ENCODE measurements around the gene CDH15. TPM values are rescaled to one million over a fixed set of nuclear protein-coding genes. Genes with fewer than 3 reads are reported as not detected.
A peak's percentile ranks its signal among the peaks of the same experiment; 100 is the strongest.

CDH15 gene
- 0.04 and 0.07 TPM in 2 replicates for total RNA-seq

- DNase-seq (ENCODE audit: low read depth, low spot score): peak; percentile 60
Measured at GRCh38 chr16:89171216-89172170, at the start of gene CDH15. Gene CDH15 (plus strand): TSS chr16:89171748. CDS start chr16:89171832, 84 bp downstream.

DNA sequence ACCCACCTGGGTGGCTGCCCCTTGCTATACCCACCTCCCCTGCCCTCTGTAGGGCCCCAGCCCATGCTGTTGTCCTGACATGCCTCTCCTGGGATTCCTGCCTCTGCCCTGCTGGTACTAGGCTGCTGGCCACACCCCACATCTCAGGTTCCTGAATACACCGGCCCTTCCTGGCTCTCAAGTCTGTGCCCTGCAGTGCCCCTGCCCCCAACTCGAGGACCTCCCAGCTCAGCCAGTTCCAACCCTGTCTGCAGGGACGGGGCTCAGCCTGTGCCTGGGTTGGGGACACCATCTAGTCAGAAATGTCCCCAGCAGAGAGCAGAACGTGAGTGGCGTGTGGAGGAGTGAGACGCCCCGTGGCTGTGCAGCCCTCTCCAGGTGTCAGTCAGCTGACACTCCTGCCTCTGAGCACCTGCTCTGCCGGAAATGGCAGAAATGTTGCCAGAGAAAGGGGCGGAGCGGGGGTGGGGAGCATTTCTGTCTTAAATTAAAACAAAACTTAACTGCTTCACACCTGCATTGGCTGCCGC lies 49.2 kb upstream of the CDH15 start:
- DNase-seq (ENCODE audit: low read depth, low spot score): no peak

- no peak for DNase-seq (ENCODE audit: low read depth, low spot score)
Measured at GRCh38 chr16:89123001-89123830, 48.3 kb upstream of the CDH15 start.

DNA sequence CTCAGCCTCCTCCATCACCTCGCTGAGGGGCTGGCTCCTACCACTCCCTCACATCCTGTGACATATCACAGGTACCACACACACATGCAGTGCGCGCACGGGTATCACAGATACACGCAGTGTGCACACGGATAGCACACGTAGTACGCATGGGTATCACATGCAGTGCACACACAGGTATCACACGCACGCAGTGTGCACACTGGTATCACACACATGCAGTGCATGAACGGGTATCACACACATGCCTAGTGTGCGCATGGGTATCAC lies 47.8 kb upstream of the CDH15 start:
- DNase-seq (ENCODE audit: low read depth, low spot score): no peak

- no peak for DNase-seq (ENCODE audit: low read depth, low spot score)
Measured at GRCh38 chr16:89129378-89129777, 42.2 kb upstream of the CDH15 start.

GRCh38 chr16:89130448-89130847 lies 41.1 kb upstream of the CDH15 start:
- DNase-seq (ENCODE audit: low read depth, low spot score): no peak

- DNase-seq (ENCODE audit: low read depth, low spot score): no peak
Measured at GRCh38 chr16:89131783-89132182, 39.8 kb upstream of the CDH15 start.

- no peak for DNase-seq (ENCODE audit: low read depth, low spot score)
Measured at GRCh38 chr16:89132194-89133005, 39.1 kb upstream of the CDH15 start.

- no peak for DNase-seq (ENCODE audit: low read depth, low spot score)
Measured at GRCh38 chr16:89133457-89134127, 38.0 kb upstream of the CDH15 start.

- no peak for DNase-seq (ENCODE audit: low read depth, low spot score)
Measured at GRCh38 chr16:89134269-89134668, 37.3 kb upstream of the CDH15 start.

- no peak for DNase-seq (ENCODE audit: low read depth, low spot score)
Measured at GRCh38 chr16:89135166-89135565, 36.4 kb upstream of the CDH15 start.

- no peak for DNase-seq (ENCODE audit: low read depth, low spot score)
Measured at GRCh38 chr16:89135971-89136765, 35.4 kb upstream of the CDH15 start.

- no peak for DNase-seq (ENCODE audit: low read depth, low spot score)
Measured at GRCh38 chr16:89136931-89137330, 34.6 kb upstream of the CDH15 start.

DNA sequence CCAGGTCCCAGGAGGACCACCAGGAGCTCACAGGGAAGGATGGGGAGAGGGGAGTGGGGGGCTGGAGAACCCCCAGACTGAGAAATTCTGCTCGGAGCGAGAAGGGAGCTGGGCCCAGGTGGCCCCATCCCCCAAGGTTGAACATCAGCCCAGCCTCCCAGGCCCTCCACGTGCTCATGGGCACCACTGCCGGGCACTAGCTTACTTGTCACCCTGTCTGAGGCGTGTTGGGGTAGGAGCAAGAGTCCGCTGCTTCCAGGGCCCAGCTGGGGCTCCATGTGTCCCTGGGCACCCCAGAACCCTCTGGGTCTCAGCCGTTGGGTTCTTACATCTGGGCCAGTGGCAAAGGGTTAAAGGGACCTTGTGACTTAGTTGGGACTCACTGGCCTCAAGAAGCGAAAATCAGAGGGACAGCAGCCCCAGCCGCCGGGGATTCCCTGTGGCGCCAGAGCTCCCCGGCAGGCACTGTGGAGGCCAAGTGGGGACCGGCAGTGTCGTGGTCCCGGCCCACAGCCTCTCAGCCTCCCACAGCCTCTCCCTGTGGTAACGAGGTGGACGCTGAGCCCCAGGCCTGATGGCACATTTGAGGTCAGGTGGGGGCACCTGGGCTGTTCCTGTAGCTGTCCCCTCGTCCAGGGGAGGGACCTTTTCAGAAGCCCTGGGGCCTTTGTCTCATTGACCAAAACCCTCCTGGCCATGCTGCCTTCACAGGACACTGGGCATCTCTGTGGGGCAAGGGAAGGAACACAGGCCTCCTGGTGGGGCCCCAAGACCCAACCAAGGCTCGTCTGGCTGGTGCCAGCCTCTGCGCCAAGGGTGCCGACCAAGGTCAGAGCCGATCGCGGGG lies 33.7 kb upstream of the CDH15 start:
- no peak for DNase-seq (ENCODE audit: low read depth, low spot score)

DNA sequence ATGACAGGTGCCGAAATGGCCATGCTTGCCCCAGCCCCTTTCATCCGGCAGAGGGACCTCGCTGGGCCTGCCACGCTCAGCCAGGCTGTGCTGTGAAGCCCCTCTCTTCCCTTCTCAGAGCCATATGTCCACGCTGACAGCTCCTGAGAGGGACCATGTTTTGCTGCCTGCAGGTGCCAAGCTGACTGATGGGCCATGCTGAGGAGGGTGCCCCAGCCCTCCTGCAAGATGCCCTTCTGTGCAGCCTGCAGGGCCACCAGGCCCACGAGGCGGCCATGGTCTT lies 33.1 kb upstream of the CDH15 start:
- DNase-seq (ENCODE audit: low read depth, low spot score): no peak

- DNase-seq (ENCODE audit: low read depth, low spot score): no peak
Measured at GRCh38 chr16:89138843-89139520, 32.6 kb upstream of the CDH15 start.

DNA sequence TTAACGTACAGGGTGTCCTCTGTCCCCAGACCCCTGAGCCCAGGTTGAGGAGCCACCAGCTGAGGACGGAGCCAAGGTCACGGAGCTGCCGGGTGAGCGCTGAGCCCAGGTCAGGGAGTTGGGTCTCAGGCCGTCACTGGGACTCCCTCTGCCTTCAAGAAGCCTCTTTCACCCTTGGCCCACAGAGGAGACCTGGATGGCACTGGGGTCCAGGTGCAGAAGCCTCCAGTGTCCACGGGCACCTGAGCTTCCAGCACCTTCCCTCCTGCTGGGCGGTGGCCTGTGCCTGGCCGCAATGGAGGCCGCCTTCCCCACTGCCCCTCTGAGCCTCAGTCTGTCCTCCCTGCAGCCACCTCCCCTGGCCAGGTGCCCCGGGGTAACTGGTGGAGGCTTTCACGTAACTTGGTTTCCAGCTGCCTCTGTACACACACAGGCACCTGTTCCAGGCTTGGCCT lies 31.6 kb upstream of the CDH15 start:
- no peak for DNase-seq (ENCODE audit: low read depth, low spot score)

DNA sequence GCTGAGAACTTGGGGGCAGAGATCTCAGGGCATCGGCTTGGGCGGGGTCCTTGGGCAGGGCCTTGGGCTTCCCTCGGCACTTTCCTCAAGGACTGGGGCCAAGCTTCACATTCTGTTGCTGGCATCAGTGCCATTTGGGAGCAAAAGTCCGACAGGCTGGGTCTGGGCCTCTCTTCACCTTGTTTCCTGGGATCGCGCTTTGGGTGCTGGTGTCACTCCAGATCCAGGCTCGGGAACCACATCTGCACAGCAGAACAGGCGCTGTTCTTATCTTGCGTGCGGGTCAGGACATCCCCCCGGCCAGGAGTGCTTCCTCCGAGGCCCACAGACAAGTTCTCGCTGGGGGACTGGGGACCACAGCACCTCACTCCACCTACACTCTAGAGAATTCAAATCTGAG lies 31.1 kb upstream of the CDH15 start:
- no peak for DNase-seq (ENCODE audit: low read depth, low spot score)

All from pulmonary artery endothelial cell (primary cell).